Daoy (cell line): ENCODE results near the gene SDK1. TPM values are rescaled to one million over a fixed set of nuclear protein-coding genes. Genes with fewer than 3 reads are reported as not detected.
A peak's percentile ranks its signal among the peaks of the same experiment; 100 is the strongest.

Experiments used
- DNase-seq: peaks from one replicate; pipeline ENCODE4 v3.0.0-alpha.2; 2015; ENCODE audit warnings: low read depth
- total RNA-seq: library from RNA; depleted of rRNA; stranded (reverse); fragments of >200 nt; shearing (Covaris generic); gene quantifications from 2 replicates; pipeline ENCODE4 v1.2.3, GENCODE V29; 2014

SDK1 gene
- total RNA-seq, 1 experiment from 2014 or later: 4.2 TPM

DNA sequence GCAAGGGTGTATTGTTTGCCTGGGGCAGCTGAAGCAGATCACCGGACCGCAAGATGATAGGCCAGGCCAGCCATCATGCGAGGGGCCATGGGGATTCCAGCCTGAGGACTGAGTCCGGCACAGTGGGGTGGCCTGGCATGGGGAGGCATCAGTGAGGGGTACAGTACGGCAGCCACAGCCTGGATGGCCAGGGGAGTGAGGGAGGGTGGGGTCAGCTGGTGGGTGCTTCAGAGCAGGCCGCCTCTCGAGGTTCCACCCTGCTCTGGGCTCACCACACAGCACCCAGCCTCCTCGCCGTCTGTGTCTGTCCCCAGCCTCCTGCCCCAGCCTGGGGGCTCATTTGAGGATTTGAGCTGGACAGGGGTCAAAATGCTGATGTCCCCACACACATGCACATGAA, 872.6 kb downstream of the SDK1 start:
- no peak for DNase-seq

DNA sequence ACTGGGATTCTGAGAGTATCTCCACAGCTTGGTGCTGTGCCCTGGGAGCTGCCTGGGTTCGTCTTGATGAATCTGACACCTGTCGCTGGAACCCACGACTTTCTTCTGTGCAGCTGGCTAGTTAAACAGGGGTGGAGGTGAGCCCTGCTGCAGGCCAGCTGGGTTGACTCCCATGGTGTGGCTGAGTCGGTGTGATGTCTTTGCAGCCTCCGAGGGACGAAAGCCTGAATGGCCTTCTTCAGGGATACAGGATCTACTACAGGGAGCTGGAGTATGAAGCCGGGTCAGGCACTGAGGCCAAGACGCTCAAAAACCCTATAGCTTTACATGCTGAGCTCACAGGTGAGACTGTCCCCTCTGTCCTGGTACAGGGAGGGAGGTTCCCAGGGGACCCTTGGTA, 873.0 kb downstream of the SDK1 start:
- no peak for DNase-seq

DNA sequence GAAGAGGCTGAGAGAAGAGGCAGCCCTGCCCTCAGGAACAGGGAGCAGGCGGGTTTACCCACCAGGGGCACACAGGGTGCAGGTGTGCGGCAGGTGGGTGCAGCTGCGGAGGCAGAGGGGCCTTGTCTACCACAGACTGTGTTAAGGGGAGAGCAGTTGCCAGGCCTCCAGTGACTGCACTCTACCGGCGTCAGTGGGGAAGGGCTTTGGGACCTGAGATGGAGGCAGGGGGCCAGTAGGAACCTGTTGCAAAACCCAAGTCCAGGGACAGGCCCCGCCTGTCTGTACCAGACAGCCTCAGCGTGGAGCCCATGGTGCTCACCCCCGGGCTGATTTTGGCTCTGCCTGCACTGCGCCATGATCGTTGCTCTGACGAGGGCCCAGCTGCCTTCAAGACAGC, 873.4 kb downstream of the SDK1 start:
- DNase-seq: no peak

DNA sequence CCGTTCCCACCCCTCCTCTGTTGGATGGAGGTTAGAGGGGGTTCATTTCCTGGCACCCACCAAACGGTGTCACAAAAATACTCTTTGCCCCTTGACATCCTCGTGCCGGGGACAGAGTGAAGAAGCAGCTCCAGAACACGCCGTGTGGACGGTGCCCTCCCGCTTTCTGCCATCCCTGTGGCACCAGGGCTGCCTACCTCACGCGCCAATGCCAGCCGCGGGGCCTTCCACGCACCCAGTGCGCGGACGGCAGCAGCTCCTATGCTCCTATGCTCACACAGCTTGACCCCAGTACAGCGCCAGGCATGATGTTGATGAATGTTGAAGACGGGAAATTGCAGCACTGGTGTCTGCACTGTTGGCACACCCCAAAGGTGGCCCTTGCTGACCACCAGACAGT, 873.8 kb downstream of the SDK1 start:
- DNase-seq: no peak

DNA sequence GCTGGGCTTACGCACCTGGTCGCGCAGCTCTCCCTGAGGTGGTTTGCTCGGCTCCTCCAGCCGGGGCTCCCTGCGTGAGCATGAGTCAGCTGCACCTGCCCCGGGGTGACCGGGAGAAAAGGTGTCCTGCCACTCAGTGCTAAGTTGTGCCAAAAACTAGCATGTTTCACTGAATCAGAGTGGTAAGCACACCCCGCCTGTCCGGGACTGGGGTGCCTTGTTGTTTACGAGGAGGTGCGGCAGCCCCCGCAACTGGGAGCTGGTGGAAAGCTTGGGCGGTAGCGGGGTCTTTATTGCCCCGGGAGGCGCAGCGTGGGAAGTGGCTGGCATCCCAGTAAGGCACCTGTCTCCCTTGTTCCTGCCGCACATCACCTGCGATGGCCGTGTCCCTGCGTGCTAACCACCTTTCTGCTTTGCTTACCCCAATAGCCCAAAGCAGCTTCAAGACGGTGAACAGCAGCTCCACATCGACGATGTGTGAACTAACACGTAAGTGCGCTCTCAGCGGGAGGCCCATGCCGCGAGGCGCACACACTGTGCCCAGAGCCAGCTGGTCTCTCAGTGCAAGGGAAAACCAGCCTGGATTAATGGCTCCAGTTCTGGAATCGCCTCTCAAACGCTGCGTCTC, 874.4 kb downstream of the SDK1 start:
- no peak for DNase-seq

DNA sequence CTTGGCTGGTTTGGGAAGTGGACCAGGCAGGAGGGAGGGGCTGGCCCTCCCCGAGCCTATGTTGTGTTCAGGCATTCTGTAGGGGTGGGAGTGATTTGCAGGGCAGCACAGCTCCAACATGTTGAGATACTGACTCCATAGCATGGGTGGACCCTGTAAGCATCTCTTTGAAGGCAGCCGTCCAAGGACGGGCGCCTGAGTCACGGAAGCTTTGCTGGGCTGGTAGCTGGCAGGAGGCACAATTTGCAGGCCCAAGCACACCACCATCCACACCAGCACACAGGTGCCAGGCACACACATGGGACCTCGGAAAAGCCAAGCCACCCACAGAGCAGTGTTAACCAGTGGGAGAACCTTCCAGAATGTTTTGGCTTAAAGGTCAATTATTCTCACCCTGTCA, 875.9 kb downstream of the SDK1 start:
- no peak for DNase-seq

DNA sequence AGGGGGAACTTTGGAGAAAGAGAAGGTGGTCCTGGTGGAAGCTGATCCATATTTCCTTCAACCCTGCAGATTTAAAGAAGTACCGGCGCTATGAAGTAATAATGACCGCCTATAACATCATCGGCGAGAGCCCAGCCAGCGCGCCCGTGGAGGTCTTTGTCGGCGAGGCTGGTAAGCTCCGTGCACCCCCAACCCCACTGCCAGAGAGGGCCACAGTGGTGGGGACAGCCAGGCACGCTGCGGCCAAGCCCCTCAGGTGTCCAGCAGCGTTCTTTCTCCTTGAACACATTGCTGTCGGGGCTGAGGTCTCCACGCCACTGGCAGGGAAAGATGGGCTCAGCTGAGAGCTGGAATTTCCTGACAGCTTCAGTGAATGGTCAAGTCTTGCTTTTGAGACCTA, 877.4 kb downstream of the SDK1 start:
- no peak for DNase-seq

DNA sequence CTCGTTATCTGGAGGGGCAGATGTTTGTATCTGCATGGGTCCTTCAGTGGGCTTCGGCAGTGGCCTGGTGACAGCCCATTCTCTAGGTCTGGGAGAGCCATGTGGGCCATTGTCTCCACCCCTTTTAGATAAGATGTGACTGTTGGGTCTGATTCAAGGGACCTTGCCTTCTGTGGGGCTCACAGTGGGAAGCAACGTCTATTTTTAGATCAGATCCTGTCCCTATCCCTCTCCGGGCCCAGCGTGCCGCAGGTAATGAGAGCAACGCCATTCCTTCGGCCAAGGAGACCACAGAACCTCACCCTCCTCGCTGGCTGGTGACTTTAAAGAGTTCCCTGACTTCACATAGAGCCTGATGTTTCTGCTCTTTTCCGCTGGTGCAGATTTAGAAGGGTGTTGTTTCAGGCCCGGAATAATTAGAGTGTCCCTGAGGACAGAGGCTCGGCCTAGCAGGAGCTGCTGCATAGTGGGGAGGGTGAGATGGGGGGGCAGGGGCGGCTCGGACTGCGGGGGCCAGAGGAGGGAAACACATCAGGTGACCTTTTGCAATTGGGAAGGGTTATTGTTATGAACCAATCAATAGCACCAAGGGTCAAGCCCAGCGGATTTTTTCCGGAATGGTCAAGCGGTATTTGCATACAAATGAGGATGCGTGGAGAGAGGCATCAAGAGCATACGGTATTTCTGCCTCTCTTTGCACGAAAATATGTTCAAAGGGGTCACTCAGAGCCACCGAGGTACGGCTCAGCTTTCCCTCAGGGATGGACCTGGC, 878.0 kb downstream of the SDK1 start:
- no peak for DNase-seq

DNA sequence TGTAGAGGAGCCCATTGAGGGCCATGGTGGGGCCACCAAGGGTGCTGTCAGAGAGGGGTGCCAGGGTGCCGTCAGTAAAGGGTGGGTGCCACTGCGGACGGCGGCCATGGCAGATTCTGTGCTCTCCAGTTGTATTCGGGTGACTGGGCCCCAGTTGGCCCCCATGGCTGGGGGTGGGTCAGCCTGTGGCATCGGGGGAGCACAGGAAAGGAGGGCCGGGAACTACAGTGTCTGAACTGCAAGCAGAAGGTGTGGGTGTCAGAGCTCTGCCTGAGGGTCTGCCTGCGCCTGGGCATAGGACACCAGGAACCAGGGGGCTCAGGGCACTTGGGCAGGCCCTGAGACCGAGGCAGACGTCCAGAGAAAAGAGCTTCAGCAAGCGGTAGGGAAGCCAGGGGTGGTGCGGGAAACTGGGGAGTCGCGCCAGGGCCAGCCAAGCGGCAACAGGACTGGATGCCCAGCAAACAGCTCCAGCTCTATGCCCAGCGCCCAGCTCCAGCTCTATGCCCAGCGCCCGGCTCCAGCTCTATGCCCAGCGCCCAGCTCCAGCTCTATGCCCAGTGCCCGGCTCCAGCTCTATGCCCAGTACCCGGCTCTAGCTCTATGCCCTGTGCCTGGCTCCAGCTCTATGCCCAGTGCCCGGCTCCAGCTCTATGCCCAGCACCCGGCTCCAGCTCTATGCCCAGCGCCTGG, 878.8 kb downstream of the SDK1 start:
- no peak for DNase-seq

DNA sequence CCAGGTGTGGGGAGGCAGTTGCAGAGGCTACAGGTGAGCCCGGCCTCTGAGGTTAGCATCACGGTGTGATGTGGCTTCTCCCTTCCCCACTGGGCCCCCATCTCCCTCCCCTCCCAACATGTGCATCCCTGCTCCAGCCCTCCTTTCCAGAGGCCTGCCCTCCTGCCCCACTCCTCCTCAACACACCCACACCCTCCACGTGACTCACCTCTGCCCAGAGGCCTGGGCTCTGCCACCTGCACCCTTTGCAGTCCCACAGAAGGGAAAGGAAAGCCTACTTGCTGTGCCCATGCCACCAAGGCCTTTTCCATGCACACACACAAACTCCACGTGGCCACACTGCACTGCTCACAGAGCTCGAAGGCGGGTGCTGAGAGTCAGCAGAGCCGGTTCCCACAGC, 880.4 kb downstream of the SDK1 start:
- no peak for DNase-seq

DNA sequence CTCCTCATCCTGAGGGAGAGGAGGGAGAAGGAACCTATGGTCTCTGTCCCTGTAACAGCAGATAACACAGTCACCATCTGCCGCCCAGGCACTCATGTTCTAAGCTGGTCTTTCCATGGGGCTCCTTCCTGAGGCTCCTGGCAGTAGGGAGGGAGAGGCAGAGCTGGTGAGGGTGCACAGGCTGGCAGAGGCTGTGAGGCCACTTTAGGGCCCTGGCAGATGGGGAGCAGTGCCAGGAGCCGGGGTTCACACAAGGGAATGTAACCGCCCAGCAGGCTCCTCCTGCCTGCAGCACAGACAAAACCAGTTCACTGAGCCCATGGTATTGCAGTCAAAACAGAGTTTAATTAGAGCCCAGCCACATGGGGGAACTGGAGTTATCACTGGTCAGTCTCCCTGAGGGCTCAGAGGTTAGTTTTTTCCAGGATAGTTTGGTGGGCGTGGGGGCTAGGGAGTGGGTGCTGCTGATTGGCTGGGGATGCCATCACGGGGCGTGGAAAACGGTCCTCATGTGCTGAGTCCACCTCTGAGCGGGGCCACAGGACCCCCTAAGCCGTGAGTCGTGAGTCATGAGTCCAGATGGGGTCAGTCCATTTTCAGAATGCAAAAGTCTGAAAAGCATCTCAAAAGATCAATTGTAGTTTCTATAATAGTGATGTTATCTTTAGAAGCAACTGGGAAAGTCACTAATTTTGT, 881.7 kb downstream of the SDK1 start:
- DNase-seq: no peak

DNA sequence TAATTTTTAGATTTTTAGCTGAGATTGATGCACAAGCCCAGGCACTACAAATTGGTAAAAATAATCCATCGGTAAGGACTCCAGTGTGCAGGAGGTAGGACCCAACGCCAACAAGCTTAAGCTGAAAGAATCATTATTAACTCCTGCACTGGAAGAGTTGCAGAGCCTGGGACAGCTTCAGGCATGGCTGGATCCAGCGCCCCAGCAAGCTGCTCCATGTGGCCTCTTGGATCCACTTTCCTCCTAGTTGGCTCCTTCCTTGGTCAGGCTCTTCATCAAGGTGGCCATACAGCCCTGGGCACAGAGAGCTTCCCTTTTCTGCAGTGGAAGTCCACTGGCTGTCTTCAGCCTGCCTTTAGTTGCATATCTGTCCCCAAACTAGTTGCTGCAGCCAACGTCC, 883.6 kb downstream of the SDK1 start:
- no peak for DNase-seq

DNA sequence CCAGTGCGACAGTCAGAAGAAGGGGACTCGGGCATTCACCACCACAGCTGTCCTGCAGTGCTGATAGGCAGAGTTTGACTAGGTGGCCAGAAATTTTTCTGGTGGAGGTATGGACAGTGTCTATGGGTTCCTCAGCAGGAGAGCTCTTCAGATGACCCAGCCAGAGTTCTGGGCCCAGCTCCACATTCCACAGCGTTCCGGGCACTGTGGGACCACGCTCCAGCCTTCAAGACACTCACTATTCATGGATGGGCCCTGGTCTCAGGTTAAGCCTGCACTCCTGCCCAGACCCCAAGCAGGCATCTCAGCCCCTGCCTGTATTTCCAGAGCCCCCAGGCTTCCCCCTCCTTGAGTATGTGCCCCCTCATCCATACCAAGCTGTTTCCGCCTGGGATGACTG, 884.1 kb downstream of the SDK1 start:
- no peak for DNase-seq

DNA sequence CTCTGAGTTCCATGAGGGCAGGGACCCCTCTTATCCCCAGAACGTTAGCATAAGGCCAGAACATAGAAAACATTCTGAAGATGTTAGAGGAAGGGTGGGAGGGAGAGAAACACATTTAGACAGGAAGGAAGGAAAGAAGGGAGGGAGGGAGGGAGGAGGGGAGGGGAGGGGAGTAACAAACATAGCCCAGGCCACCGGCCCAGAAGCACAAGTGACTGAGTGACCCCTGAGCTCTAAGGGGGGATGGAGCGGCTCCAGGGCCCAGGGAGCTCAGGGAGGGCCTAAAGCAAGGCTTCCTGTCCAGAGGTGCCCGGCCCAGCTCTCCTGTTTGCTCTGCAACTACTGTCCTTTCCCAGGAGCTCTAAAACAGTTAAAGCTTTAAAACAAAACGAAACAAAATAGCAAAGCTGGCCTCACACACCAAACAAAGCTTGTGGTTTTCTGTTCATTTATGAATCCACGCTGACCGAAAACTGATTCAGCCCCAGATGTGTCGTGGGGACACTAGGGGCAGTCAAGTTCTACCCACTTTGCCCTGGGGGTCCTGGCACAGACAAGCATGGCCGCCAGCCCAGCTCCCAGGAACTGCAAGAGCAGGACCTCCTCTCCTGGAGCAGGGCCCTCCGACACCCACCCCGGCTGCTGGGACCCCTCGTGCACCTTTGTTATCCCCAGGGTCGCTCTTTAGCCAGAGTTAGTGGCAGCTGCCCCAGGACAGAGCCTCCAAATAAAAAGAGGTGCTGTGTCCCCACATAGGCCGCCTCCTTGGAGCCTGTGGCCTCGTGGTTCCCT, 884.9 kb downstream of the SDK1 start:
- no peak for DNase-seq

DNA sequence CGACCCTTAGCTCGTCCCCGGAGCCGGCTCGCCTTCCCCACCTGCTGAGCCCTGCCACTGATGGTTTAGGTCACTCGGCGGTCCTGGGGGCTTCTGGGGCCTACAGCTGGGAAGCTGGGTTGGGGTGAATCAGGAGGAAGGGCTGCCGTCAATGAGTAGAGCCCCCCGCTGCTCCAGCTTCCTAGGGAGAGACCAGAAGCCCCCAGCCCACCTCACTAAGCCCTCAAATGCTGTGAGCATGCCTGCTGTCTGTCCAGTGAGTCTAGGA, 885.4 kb downstream of the SDK1 start:
- no peak for DNase-seq

DNA sequence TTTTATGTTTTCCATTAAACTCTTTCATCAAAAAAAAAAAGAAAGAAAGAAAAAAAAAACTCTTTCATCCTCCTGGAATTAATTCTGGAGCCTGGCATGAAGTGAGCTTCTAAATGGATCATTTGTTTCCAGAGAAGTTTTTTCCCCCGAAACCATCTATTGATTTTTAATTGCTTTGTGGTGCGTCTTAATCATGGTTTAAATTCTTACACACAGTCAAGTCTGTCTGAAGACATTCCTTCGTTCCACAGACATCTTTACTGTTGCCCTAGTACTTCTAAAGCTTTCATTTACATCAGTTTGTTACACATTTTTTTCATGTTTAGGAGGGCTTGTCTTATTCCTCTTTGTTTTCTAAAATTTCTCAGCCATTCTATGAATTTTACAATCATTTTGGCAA, 887.6 kb downstream of the SDK1 start:
- no peak for DNase-seq

DNA sequence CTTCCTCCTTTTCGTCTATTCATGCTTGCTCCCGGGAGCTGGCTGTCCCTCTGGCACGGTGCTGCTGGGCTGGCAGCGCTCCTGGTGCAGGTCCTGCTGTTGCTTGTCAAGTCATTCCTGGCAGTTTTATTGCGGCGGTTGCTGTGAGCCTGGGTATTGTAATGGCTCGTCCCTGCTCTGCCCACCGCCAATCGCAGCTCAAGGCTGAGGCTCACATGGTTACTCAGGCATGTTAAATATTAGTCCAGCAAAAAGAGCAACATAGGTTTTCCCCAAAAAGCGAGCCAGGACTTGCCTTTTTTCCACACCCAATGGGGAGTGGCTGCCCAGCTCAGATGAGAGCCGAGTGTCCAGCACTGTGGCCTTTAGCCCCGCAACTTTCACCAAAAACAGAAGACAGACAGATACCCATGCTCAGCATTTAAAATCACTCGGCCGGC, 888.1 kb downstream of the SDK1 start:
- DNase-seq: peak; percentile 64

DNA sequence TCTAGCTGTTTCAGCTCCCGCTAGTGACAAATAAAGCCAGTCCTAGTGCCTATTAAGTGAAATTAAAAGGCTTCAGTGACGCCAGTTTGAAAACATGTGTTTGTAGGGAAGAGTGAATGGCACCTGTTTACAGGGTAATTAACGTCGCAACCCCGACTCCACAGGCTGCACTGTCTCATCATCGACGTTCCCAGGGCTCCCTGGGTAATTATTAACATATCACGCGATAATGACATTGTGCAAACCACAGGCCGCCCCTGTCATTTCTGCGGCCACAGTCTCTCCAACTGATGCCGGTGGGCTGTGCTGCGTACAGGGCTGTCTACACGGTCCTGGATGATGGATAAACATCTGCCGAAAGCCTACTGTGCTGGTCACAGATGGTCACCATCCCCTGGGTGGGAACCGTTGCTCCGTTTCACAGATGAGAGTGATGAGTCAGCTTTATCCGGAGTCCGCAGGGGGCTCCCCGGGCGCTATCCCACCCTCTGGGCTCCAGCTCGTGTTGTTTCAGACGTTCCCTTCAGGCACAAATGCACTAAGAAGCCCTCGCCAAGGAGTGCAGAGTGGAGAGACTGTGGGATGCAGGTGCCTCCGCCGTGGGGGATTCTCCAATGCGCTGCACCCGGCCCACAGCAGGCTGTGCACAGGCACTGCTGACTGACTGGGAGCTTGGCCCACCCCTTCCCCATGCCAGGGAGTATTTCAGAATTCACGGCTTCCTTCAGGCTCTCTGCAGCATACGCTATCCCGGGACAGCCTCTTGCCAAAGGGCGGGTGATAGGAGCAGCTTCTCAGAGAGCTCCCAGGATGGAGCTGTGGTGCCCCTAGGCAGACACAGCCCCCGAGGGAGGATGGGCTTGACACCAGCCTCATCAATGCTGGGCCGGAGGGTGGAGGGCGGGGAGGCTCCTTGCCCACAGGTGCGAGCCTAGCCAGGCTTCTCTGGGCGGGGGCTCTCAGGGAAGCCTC, 889.2 kb downstream of the SDK1 start:
- no peak for DNase-seq

DNA sequence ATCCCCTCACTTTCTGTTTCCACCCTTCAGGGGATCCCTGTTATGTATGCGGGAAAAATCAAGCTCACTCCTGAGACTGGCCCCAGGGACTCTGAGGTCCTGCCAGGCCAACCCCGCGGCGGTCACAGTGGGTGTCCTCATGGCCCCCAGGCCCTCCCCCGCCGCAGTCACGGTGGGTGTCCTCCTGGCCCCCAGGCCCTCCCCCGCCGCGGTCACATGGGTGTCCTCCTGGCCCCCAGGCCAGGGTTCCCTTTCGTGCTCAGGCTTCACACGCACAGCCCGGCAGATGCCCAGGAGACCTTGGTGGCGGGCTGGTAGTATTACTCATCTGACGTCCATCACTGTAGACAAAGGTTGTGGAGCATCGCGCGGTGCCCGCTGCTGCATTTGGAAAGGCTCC, 890.0 kb downstream of the SDK1 start:
- no peak for DNase-seq

DNA sequence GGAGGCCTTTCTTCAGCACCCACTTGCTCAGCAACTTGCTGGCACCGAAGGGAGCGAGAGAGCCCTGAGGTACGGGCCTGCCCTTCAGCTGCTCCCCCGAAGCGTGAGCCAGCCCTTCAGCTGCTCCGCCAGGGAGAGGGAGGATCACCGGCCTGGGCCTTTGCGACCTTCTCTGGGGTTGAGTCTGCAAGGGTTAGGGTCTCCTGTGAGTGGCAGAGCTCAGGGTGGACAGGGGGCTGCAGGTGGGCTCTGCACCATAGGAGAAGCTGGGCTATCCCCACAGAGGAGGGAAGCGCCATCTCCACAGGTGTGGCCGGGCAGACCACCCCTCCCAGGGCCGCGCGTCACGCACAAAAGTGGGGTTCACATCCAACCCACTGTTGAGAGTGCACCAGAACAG, 890.5 kb downstream of the SDK1 start:
- no peak for DNase-seq

DNA sequence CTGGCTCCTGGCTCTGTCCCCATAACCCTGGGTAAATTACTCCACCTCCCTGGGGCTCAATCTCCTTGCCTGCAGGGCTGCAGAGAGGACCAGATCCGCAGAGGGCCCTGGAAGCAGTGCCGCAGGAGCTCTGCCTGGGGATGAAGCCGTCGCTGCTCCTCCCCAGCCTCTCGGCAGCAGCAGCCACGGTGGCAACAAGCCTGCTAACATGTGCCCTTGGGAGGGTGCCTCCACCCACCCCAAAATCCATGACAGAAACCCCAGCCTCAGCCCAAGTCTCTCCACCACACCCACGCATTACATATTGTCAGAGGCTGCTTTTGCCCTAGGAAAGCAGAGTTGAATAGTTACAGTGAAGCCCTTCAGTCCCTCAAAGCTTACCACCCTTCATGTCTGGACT, 894.6 kb downstream of the SDK1 start:
- no peak for DNase-seq
